NCI-H82 treated with DMSO at 0.1 percent for 48 hours (cell line): ENCODE data around the gene TRIM41.
"Not testable (repeated sequence)": the region's sequence is repeated elsewhere in the genome, so short reads cannot be mapped to it uniquely, and the experiment has no call there.

Experiments used
- DNase-seq: peaks from one replicate; lab custom pipeline; 2025; ENCODE audit not compliant: unreplicated experiment; lab: John Stamatoyannopoulos, UW

The TRIM41 gene

DNA sequence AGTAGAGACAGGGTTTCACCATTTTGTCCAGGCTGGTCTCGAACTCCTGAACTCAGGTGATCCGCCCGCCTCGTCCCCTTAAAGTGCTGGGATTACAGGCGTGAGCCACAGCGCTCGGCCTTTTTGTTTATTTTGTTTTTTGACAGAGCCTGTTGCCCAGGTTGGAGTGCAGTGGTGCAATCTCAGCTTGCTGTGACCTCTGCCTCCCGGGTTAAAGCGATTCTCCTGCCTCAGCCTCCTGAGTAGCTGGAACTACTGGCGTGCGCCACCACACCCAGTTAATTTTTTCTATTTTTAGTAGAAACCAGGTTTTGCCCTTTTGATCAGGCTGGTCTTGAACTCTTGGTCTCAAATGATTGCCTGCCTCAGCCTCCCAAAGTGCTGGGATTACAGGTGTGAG, 12.9 kb upstream of the TRIM41 start:
- not testable (repeated sequence) for DNase-seq

DNA sequence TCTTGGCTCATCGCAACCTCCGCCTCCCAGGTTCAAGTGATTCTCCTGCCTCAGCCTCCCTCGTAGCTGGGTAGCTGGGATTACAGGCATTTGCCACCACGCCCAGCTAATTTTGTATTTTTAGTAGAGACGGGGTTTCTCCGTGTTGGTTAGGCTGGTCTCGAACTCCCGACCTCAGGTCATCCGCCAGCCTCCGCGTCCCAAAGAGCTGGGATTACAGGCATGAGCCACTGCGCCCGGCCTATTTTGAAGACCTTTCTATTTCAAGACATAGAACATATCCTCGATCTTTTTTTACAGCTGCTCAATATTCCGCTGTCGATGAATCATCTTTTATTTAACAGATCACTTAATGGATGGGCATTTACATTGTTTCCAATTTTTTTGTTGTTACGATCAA, 12.4 kb upstream of the TRIM41 start:
- DNase-seq, result not testable (repeated sequence)

DNA sequence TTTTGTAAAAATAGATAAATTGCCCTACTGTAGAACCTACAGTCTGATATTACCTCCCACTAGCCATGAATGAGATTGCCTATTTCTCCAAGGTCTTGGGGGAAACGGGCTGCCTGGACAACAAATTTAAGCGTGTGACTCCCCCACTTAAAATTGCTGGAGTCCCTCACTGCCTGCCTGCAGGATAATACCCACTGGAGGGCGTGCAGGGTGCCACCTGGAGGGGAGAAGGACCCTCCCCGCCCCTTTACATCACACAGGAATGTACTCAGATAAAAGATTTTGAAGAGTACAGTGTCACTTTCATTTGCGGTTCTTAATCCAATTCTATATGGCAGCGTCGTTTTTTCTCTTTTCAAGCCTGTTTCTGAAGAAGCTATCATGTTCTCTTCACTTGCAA, 11.9 kb upstream of the TRIM41 start:
- DNase-seq, result no peak

DNA sequence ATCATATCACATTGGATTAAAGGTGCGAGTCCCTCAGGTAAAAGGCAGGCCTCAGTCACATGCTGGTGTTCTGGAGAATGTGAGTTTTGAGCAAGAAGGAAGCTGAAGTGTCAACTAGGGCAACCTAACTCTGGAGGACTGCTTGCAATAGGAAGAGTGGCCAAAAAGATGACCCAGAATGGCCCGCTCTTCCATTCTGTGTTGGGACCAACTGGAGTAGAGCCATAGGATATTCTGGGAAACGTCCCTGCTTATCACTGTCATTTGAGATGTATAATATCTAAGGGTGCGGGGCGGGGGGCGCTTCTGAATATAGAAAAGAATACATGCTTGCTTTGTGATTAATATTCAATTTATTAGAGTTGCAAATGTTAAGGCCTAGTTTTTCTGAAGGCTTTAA, 11.0 kb upstream of the TRIM41 start:
- DNase-seq, result no peak

DNA sequence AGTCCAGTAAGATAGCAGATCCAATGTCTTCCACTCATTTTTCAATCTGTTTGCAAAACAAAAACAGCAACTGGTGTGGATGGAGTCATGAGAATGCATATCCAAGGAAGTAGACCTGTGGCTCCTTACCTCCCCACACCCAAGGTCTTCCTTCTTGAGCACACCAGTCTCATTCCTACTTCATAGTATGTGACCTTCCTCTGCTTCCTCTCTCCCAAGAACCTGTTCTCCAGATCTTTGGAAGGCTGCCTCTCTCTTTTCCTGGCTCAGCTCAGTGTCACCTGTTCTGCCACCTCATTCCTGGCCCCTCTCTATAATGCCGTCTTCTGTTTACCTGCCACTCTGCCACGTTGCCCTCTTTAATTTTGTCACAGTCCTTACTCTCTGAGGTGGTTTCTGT, 10.1 kb upstream of the TRIM41 start:
- no peak for DNase-seq

DNA sequence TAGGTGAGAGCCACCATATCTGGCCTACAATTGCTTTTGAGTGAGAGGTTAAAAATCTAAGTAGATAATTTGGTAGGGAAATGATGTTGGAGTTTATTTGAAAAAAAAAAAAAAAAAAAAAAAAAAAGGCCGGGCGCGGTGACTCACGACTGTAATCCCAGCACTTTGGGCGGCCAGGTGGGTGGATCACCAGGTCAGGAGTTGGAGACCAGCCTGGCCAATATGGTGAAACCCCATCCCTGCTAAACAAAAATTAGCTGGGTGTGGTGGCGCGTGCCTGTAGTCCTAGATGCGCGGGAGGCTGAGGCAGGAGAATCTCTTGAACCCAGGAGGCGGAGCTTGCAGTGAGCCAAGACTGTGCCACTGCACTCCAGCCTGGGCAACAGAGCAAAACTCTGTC, 8.8 kb upstream of the TRIM41 start:
- not testable (repeated sequence) for DNase-seq

DNA sequence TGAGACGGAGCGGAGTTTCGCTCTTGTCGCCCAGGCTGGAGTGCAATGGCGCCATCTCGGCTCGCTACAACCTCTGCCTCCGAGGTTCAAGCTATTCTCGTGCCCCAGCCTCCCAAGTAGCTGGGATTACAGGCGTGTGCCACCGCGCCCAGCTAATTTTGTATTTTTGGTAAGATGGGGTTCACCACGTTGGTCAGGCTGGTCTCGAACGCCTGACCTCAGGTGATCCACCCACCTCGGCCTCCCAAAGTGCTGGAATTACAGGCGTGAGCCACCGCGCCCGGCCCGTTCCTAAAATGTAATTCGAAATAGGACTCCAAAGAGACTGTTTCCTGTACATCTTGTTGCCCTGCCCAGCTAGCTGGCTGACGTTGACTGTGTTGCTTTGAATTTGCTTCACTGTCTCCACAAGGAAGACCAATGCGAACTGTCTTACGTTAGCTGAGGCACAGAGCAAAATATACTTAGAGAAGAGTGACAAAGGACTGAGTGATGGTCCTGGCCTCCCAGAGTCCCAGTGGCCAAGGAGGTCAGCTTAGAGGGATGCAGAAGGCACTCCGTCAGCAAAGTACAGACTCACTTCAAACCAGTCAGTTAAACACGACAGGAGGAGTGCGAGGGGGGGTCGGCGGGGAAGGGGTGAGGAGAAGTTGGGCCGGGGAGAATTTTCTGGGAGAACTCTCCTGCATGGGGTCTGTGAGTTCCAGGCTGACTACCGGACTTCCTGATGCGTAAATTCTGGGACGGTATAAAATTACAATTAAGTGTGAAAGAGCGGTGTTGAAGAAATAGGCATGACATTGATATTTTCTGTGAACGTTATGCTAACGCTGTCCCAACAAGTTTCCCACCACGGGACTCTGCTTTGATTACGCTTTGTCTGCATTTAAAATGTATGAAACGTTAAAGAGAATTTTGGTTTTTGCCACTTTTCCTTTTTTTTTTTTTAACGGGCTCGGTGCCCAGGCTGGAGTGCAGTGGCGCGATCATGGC, 6.8 kb upstream of the TRIM41 start:
- DNase-seq, result no peak

DNA sequence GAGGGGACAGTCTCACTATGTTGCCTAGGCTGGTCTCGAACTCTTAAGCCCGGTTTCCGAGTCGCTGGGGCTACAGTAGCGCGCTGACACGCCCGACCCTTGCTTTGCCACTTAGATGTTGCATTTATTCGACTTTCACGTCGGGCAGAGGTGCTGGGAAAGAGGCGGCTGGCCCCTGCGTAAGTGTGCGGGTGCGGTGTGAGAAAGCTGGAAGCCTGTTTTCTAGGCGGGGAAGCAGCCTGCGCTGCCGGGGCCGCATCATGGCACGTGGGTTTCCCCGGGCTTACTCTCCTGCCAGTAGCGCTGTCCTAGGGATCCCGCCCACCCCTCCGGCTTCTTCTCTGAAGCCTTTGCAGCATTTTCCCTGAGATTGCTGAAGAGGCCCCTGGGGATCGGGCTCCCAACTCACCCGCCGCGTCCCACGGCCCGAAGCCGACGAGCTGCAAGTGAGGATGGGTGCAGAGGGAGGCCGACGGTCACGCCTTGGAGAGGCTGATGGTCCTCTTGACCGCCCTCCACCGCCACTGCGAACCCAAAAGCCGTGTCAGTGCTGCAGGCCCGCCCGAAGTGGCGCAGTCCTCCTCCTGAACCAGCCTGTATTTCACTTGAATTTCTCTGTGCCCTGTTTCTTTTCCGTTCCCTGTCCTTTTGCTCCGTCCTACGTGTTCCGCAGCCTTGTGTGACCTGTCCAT, 5.8 kb upstream of the TRIM41 start:
- no peak for DNase-seq

DNA sequence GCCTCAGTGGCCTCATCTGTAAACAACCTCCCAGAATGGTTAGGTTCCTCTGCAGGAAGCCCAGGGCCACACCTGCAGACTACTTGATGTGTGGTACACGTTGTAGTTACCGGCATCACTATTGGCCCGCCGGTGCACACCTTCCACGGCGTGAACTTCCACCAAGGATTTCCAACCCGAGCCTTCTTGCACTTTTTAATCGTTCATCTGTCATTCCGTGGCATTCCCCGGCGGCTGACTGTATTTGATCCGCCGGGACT, 5.3 kb upstream of the TRIM41 start:
- no peak for DNase-seq

DNA sequence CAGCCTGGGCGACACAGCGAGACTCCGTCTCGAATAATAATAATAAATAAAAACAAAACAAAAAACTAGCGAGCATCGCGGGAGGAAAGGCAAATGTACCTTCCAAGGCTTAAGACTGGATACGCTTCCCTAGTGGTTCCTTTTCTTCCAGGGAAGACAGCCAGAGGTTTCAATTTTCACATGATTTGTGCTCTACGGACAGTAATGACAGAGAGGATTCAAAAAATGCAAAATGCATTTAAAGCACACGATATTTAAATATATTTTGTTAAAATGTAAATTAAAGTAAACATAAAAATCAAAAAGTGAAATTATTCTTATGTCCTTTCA, 4.3 kb upstream of the TRIM41 start:
- no peak for DNase-seq

DNA sequence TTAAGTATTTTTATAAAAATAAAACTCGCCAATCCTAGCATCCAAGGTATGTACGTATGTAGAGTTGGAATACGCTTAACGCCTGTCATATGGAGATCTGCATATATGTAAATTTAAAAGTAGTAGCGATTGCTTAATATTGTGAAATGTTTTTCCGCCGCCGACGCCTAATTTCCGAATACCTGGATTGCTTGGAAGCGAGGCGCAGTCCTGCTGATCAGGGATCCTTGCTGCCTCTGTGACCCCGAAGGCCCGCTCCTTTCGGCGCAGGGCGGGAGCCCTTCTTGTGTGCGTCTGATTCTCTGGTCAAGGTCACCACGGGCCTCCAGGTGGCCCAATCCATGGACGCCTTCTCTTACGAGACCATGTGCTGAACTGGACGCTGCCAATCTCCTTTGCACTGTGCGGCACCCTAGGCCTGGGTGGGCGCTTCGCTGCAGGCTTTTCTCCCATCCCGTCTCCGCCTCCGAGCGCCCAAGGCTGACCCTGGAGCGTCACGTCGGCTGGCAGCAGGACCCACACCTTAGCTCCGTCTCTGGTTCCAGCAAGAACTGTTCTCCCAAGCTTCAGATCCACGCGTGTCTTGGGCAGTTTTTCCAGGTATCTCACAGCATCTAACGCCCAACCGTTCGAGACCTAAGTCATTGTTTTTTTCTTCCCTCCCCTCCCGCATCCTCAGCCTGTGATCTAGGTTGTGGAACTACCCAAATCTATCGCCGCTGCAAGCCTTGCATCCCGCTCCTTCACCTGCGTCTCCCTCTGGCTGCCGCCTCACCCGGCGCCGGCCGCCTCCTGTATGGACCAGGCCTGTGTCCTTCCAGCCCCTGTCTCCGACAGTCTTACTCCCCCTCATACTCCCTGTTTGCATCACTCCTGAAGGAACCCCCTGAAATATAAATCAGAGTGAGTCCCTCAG, 3.6 kb upstream of the TRIM41 start:
- DNase-seq, result no peak

DNA sequence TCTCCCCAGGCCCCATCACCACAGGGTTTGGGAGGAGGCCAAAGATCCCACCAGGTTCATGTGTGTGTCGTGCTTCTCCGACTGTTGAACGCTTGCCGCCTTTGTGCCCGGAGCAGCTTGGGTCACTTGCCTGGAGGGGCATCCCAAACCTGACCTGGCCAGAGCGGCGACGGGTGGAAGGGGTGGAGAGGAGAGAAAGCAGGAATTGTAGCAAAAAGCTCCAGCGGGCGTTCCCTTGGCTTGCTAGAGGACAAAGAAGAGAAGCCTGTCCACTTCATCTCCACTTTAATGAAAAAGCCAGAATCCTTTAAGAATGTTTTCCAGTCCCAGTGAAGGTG, 2.9 kb upstream of the TRIM41 start:
- no peak for DNase-seq

DNA sequence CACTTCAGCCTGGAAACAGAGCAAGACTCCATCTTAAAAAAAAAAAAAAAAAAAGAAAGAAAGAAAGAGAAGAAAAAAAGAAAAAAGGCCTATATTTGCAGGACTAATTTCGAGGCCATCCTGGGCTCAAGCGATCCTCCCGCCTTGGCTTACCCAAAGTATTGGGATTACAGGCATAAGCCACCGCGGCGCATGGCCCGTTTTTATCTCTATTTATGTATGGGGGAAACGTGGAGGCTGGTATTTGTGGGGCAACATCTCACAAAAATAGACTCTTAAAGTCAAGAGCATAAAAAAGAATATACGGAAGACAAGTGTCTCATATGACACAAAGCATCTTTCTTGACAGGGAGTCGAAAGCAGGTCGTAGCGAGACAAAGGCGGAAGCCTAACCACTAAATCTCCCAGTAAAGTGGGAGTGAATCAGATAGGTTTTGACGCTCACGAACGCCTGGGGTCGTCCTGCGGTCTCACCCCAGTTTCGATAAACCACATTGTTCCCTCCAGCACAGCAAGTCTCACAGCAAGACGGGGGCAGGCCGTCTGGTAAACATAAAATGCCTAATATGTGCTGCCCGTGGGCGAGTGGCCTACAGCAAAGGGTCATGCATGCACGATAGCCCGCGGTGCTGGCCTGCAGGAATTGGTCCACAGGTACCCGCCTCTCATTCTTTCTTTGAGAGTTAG, 1.8 kb upstream of the TRIM41 start:
- DNase-seq, result no peak

DNA sequence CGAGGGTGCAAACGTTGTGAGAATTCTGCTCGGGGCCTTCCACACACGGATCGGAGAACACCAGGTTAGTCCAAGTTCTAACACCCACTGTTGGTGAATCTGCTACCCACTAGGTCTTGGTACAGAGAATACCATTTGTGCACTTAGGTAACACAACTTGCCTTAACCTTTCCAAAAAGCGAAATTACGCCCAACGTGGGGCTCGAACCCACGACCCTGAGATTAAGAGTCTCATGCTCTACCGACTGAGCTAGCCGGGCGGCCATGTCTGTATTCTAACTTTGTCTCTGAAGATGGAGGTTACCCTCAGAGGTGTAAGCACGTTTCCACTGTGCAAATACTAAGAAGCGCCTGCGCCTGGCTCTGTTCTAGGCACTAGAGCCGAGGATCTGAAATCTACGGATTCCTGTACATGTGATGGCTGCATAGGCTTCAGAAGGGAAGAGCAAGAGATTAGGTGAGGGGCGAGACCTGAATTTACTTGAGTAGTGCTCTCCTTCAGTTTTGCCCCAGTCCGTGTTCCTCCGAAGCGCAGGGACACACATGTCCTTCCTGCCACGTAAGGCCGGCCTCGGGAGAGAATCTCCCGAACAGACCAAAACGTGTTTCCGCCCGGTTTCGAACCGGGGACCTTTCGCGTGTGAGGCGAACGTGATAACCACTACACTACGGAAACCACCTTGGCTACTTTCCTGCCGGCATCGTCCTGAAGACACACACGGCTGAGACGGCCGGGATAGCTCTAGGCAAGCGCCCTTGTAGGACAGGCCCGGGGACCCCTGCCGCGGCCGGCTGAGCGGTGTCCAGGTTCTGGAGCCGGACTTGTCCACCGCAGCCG, 1.1 kb upstream of the TRIM41 start:
- no peak for DNase-seq

DNA sequence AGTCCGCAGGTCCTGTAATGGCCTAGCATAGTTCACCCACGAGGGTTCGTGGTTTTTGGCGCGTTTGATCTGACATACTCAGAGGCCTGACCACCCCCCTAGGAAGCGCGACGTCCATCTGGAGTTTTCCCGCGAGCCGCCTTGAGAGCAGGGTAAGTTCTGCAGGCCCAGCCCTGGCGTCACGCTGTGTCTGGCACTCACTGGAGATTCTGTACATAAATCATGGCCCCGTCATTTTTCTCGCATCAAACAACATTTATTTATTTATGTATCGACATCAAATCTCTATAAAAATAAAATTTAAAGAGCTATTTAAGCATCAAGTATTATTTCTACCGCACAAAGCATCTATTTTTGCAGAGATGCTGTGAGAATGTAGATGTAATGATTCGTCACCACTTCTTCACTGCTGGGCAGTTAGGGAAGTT, 437 bp upstream of the TRIM41 start:
- no peak for DNase-seq

DNA sequence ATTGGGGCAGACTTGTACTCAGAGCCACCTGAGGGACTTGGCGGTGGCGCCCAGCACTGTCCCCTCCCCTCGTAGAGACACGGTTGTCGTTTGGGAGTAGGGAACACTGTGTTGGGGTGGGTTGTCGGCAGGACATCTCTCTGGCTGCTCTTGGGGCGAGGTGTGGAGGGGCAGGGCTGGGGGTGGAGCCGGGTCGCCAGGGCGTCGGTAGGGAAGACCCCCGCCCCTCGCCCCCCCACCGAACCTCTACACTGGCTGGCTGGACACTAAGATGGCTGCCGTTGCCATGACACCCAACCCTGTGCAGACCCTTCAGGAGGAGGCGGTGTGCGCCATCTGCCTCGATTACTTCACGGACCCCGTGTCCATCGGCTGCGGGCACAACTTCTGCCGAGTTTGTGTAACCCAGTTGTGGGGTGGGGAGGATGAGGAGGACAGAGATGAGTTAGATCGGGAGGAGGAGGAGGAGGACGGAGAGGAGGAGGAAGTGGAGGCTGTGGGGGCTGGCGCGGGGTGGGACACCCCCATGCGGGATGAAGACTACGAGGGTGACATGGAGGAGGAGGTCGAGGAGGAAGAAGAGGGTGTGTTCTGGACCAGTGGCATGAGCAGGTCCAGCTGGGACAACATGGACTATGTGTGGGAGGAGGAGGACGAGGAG, 778 bp downstream of the TRIM41 start:
- DNase-seq, result no peak

DNA sequence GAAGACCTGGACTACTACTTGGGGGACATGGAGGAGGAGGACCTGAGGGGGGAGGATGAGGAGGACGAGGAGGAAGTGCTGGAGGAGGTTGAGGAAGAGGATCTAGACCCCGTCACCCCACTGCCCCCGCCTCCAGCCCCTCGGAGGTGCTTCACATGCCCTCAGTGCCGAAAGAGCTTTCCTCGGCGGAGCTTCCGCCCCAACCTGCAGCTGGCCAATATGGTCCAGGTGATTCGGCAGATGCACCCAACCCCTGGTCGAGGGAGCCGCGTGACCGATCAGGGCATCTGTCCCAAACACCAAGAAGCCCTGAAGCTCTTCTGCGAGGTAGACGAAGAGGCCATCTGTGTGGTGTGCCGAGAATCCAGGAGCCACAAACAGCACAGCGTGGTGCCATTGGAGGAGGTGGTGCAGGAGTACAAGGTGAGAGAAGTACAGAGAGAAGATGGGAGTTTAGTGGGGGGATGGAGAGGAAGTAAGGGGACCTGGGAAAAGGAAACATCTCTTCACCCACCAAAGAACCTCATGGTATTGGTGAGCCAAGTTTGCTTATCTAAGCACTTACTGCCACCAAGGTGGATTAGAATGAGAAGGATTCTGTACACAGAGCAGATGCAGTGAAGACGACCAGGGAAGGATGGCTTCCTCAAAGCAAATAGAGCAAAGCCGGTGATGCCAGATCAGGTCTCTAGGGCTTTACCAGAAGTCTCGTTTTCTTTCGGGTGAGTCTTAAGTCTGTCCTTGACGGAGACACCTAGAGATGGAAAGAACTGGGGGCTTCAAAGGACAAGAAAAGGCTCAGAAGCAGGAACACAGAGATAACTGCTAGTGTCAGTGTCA, 1.5 kb downstream of the TRIM41 start:
- DNase-seq, result no peak

DNA sequence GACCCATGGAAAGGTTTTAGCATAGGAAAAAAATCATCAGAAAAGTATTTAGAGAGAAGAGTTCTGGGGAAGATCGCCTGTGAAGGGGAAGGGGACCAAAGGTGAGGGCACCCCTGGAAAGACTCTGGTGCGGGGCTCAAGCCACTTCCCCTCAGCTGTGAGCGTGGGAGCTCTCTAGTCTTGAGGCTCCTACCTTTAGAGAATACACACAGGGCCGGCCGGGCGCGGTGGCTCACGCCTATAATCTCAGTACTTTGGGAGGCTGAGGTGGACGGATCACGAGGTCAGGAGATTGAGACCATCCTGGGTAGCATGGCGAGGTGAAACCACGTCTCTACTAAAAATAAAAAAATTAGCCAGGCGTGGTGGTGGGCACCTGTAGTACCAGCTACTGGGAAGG, 6.9 kb downstream of the TRIM41 start:
- DNase-seq, result no peak

DNA sequence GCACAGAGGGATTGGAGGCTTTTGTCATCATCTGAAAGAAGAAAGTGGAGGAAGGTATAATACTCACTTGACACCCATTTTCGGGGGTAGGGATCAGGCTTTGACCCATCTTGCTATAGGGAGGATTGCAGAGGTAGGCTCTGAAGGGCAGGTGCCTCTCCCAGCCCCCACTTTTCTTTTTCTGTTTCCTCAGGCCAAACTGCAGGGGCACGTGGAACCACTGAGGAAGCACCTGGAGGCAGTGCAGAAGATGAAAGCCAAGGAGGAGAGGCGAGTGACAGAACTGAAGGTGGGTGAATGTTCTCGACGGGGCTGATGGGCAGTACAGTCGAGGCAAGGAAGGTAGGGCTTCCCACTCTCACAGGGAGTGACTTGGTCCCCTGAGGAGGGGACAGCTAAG, 7.5 kb downstream of the TRIM41 start:
- DNase-seq, result no peak
